ENCODE data around the gene TTC32. TPM values are rescaled to one million over a fixed set of nuclear protein-coding genes. Genes with fewer than 3 reads are reported as not detected.

TTC32 gene
- total and polyA plus RNA-seq, 2 donors (not counting 3 experiments of a cell fraction or from before 2014, with no cell fraction given) = 8.8 to 9.4 TPM

DNA sequence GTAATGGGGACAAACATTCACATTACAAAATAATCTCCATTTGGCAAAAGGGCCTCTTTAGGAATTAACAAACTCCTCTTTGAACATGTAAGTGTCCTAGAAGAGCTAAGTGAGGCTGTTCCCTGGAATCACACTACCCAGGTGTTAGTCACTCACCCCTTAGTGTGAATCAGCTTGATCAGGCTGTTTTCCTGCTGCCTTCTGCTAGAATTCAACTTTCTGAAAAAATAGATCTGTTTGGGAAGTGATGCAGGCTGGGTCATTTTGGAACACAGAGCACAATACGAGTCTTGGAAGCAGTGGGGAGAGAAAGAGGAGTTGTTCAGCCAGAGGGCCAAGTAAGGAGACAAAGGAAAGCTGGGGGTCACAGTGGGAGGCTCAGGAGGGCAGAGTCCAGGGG is 40.0 kb downstream of the TTC32 start:
- ChIA-PET CTCF (interaction anchor here (0.7 to 4.1 kb wide), 5 partner anchors 11 to 1341 kb away, joined by 3 to 50 read pairs (median 8); no protein-coding TSS in a partner anchor), POLR2A (no interaction called here)
- intact Hi-C loops (cut with micrococcal nuclease) = loop anchor here (2.0 kb wide), 2 partner anchors 157 to 237 kb away; no protein-coding TSS in a partner anchor
- DNase-seq (ENCODE audit: low read depth, low spot score) (no peak), FAIRE-seq (peak; percentile 8)
- no peaks in the 10 kb centered on the region for H3K4me1 ChIP-seq (ENCODE audit: control insufficient read depth, extremely low read depth, insufficient read depth, low read length)
- H3K4me3 ChIP-seq (replicated peaks in 1 of 3; ENCODE audit: insufficient read depth in 1 of 3, low read depth in 1 of 3, low read length in 3 of 3) = no peak overlapping the region
- H3K9ac ChIP-seq (replicated peaks; ENCODE audit: extremely low read depth, insufficient read depth, low read length) = no peak overlapping the region
- peaks cover 0 to 1% of the 10 kb centered on the region in 2 experiments for H3K27me3 ChIP-seq (ENCODE audit: control insufficient read depth in 2 of 2, insufficient read depth in 2 of 2, low read length in 2 of 2)
- BruUV-seq (replicated peaks) = no TSS peak
- H3K27ac ChIP-seq (ENCODE audit: insufficient read depth, low read depth, low read length) = no peak overlapping the region
- TF ChIP-seq MYC (IDR thresholded peaks at IDR 0.05; ENCODE audit: low read depth, low read length) (no peak), POLR2AphosphoS5 (IDR thresholded peaks at IDR 0.05; ENCODE audit: insufficient read depth, low read depth, low read length) (no peak), JUN (IDR thresholded peaks at IDR 0.05; ENCODE audit: borderline replicate concordance, insufficient read depth, insufficient read length, low read depth) (no peak), FOS (IDR thresholded peaks at IDR 0.05; ENCODE audit: borderline replicate concordance, insufficient read depth, low read length) (no peak), POLR2A (IDR thresholded peaks at IDR 0.05; ENCODE audit: low read depth, low read length) (no peak), GATA2 (IDR thresholded peaks at IDR 0.05; ENCODE audit: insufficient read depth, insufficient read length, low read depth, low read length) (no peak), EZH2 (IDR thresholded peaks at IDR 0.05; ENCODE audit: borderline replicate concordance, low read depth, low read length, severe bottlenecking) (no peak)
- TF ChIP-seq, protein P1, sequence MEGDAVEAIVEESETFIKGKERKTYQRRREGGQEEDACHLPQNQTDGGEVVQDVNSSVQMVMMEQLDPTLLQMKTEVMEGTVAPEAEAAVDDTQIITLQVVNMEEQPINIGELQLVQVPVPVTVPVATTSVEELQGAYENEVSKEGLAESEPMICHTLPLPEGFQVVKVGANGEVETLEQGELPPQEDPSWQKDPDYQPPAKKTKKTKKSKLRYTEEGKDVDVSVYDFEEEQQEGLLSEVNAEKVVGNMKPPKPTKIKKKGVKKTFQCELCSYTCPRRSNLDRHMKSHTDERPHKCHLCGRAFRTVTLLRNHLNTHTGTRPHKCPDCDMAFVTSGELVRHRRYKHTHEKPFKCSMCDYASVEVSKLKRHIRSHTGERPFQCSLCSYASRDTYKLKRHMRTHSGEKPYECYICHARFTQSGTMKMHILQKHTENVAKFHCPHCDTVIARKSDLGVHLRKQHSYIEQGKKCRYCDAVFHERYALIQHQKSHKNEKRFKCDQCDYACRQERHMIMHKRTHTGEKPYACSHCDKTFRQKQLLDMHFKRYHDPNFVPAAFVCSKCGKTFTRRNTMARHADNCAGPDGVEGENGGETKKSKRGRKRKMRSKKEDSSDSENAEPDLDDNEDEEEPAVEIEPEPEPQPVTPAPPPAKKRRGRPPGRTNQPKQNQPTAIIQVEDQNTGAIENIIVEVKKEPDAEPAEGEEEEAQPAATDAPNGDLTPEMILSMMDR (IDR thresholded peaks at IDR 0.05; ENCODE audit: extremely low read depth in 1 of 2, insufficient read depth in 1 of 2, low read depth in 1 of 2, low read length in 2 of 2) = no peak
- TF ChIP-seq, protein P2, sequence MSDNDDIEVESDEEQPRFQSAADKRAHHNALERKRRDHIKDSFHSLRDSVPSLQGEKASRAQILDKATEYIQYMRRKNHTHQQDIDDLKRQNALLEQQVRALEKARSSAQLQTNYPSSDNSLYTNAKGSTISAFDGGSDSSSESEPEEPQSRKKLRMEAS (IDR thresholded peaks at IDR 0.05; ENCODE audit: insufficient read depth, insufficient read length) = no peak
- no peaks in the 10 kb centered on the region for H4K20me1 ChIP-seq (replicated peaks; ENCODE audit: control insufficient read depth, extremely low read depth, insufficient read depth, low read length)
- dilution Hi-C loops (cut with MboI; ENCODE audit: extremely low pct_ligation_motif_present, low sequenced_read_pairs) = no loop called here
- no peaks in the 10 kb centered on the region for H3K9me3 ChIP-seq (replicated peaks; ENCODE audit: control insufficient read depth, insufficient read depth, low read length)
- no peaks in the 10 kb centered on the region for H3K36me3 ChIP-seq (ENCODE audit: control insufficient read depth in 2 of 2, extremely low read depth in 1 of 2, insufficient read depth in 2 of 2, low read length in 2 of 2)
- H2AFZ ChIP-seq (ENCODE audit: low read depth, low read length) = no peak overlapping the region
- H3K9me1 ChIP-seq (replicated peaks; ENCODE audit: control insufficient read depth, extremely low read depth, insufficient read depth, low read length) = no peaks in the 10 kb centered on the region
- no peaks in the 10 kb centered on the region for H3K79me2 ChIP-seq (ENCODE audit: control insufficient read depth, insufficient read depth, low read length)
- no peak overlapping the region for H3K4me2 ChIP-seq (ENCODE audit: insufficient read depth, low read length)

Measured in endothelial cell of umbilical vein (primary cell).